Measurements from ENCODE around the gene DHX58. TPM values are rescaled to one million over a fixed set of nuclear protein-coding genes. Genes with fewer than 3 reads are reported as not detected.

Gene DHX58
- total RNA-seq, 1 experiment from 2014 or later: 27.0 TPM

GRCh38 chr17:42096360-42097111 lies 16.0 kb downstream of the DHX58 start:
- in situ Hi-C loops (cut with HindIII; ENCODE audit: low pct_unique_long_range_greater_than_20kb, low sequenced_read_pairs): no loop called here
- no peak for DNase-seq (ENCODE audit: low read depth)

GRCh38 chr17:42094375-42095069 lies 18.0 kb downstream of the DHX58 start:
- in situ Hi-C loops (cut with HindIII; ENCODE audit: low pct_unique_long_range_greater_than_20kb, low sequenced_read_pairs): no loop called here
- no peak for DNase-seq (ENCODE audit: low read depth)

- DNase-seq (ENCODE audit: low read depth): no peak
- in situ Hi-C loops (cut with HindIII; ENCODE audit: low pct_unique_long_range_greater_than_20kb, low sequenced_read_pairs): no loop called here
These were observed 19.6 kb downstream of the DHX58 start for GRCh38 chr17:42092939-42093338.

GRCh38 chr17:42090964-42091790 lies 21.3 kb downstream of the DHX58 start:
- DNase-seq (ENCODE audit: low read depth): no peak

GRCh38 chr17:42088736-42089135 lies 23.8 kb downstream of the DHX58 start:
- DNase-seq (ENCODE audit: low read depth): no peak
- in situ Hi-C loops (cut with HindIII; ENCODE audit: low pct_unique_long_range_greater_than_20kb, low sequenced_read_pairs): no loop called here

More at GRCh38 chr17:42090964-42091790, 21.3 kb downstream of the DHX58 start:
- in situ Hi-C loops (cut with HindIII; ENCODE audit: low pct_unique_long_range_greater_than_20kb, low sequenced_read_pairs): no loop called here

- no peak for DNase-seq (ENCODE audit: low read depth)
These were observed 24.5 kb downstream of the DHX58 start for GRCh38 chr17:42087736-42088705.

GRCh38 chr17:42087042-42087701 lies 25.3 kb downstream of the DHX58 start:
- no peak for DNase-seq (ENCODE audit: low read depth)
- in situ Hi-C loops (cut with HindIII; ENCODE audit: low pct_unique_long_range_greater_than_20kb, low sequenced_read_pairs): no loop called here

More at GRCh38 chr17:42087736-42088705, 24.5 kb downstream of the DHX58 start:
- in situ Hi-C loops (cut with HindIII; ENCODE audit: low pct_unique_long_range_greater_than_20kb, low sequenced_read_pairs): no loop called here

GRCh38 chr17:42081516-42082129 lies 30.9 kb downstream of the DHX58 start:
- DNase-seq (ENCODE audit: low read depth): no peak

GRCh38 chr17:42079541-42079940 lies 33.0 kb downstream of the DHX58 start:
- DNase-seq (ENCODE audit: low read depth): no peak
- in situ Hi-C loops (cut with HindIII; ENCODE audit: low pct_unique_long_range_greater_than_20kb, low sequenced_read_pairs): no loop called here

More at GRCh38 chr17:42081516-42082129, 30.9 kb downstream of the DHX58 start:
- in situ Hi-C loops (cut with HindIII; ENCODE audit: low pct_unique_long_range_greater_than_20kb, low sequenced_read_pairs): no loop called here

GRCh38 chr17:42078396-42079043 lies 34.0 kb downstream of the DHX58 start:
- in situ Hi-C loops (cut with HindIII; ENCODE audit: low pct_unique_long_range_greater_than_20kb, low sequenced_read_pairs): no loop called here

GRCh38 chr17:42077755-42078154 lies 34.8 kb downstream of the DHX58 start:
- in situ Hi-C loops (cut with HindIII; ENCODE audit: low pct_unique_long_range_greater_than_20kb, low sequenced_read_pairs): no loop called here
- DNase-seq (ENCODE audit: low read depth): no peak

More at GRCh38 chr17:42078396-42079043, 34.0 kb downstream of the DHX58 start:
- DNase-seq (ENCODE audit: low read depth): no peak

GRCh38 chr17:42076797-42077559 lies 35.5 kb downstream of the DHX58 start:
- DNase-seq (ENCODE audit: low read depth): no peak
- in situ Hi-C loops (cut with HindIII; ENCODE audit: low pct_unique_long_range_greater_than_20kb, low sequenced_read_pairs): no loop called here

GRCh38 chr17:42075789-42076188 lies 36.7 kb downstream of the DHX58 start:
- no peak for DNase-seq (ENCODE audit: low read depth)
- in situ Hi-C loops (cut with HindIII; ENCODE audit: low pct_unique_long_range_greater_than_20kb, low sequenced_read_pairs): no loop called here

- in situ Hi-C loops (cut with HindIII; ENCODE audit: low pct_unique_long_range_greater_than_20kb, low sequenced_read_pairs): no loop called here
- DNase-seq (ENCODE audit: low read depth): no peak
These were observed 40.0 kb downstream of the DHX58 start for GRCh38 chr17:42072323-42073187.

GRCh38 chr17:42071810-42072209 lies 40.7 kb downstream of the DHX58 start:
- in situ Hi-C loops (cut with HindIII; ENCODE audit: low pct_unique_long_range_greater_than_20kb, low sequenced_read_pairs): no loop called here
- no peak for DNase-seq (ENCODE audit: low read depth)
